ENCODE data around the gene GOLGB1.

The GOLGB1 gene

DNA sequence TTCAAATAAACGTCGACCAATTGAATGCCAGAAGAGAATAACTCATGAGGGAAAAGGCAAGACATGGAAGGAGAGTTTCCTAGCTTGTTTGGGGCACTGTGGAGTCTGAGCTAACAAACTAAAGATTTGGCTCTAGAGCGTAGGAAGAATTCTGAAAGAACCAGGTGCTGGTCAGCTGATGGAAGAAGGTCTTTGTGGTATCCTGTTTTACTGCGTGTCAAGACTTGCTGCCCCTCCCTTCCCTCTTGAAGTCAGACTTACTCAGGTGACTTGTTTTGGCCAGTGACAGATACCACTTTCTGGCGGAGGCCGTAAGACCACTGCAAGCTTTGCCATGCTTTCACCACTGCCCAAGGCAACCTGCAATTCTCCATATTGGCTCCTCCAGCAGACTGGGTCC is 88.2 kb downstream of the GOLGB1 start:
- Histone ChIP-seq H3K27me3 (ENCODE audit: control insufficient read depth, low read length) (no peaks in the 10 kb centered on the region), H3K27ac (ENCODE audit: low read depth, low read length) (peak overlapping the region; percentile 77), H3K36me3 (ENCODE audit: control insufficient read depth, low read length) (peaks cover 57% of the 10 kb centered on the region), H3K9me3 (ENCODE audit: control insufficient read depth, insufficient read depth, low read length) (no peaks in the 10 kb centered on the region), H4K20me1 (ENCODE audit: control insufficient read depth, insufficient read depth, low read depth, low read length) (no peaks in the 10 kb centered on the region), H3K4me1 (ENCODE audit: control insufficient read depth, low read length) (peaks cover 32% of the 10 kb centered on the region), H3F3A (ENCODE audit: control insufficient read depth, insufficient read depth) (no peaks in the 10 kb centered on the region), H3K9me2 (replicated peaks; ENCODE audit: control insufficient read depth, low read length) (no peaks in the 10 kb centered on the region), H3K79me2 (ENCODE audit: control insufficient read depth, low read length) (peaks cover 36% of the 10 kb centered on the region), H3K4me3 (ENCODE audit: low read length) (peak overlapping the region; percentile 96), H3K4me2 (ENCODE audit: low read length) (peak overlapping the region; percentile 97)
- TF ChIP-seq EZH2phosphoT487 (IDR thresholded peaks at IDR 0.05; ENCODE audit: borderline replicate concordance, low read length) (no peak), CTCF (IDR thresholded peaks at IDR 0.05; ENCODE audit: low read depth, low read length, poor library complexity, severe bottlenecking) (no peak)

GRCh38 chr3:121660356-121661171 is 89.0 kb downstream of the GOLGB1 start, which contains the start of gene HCLS1:
TSS of gene HCLS1 (minus strand) at chr3:121660903. CDS start at chr3:121658347, 2,556 bp downstream.
- Histone ChIP-seq H3K4me1 (ENCODE audit: control insufficient read depth, low read length) (peaks cover 39% of the 10 kb centered on the region), H3K9me2 (replicated peaks; ENCODE audit: control insufficient read depth, low read length) (no peaks in the 10 kb centered on the region), H3K36me3 (ENCODE audit: control insufficient read depth, low read length) (peaks cover 60% of the 10 kb centered on the region), H3K27ac (ENCODE audit: low read depth, low read length) (peak within 1 kb of the TSS; percentile 77), H3K9me3 (ENCODE audit: control insufficient read depth, insufficient read depth, low read length) (no peaks in the 10 kb centered on the region), H3K4me3 (ENCODE audit: low read length) (peak within 1 kb of the TSS; percentile 96), H3K27me3 (ENCODE audit: control insufficient read depth, low read length) (no peaks in the 10 kb centered on the region), H4K20me1 (ENCODE audit: control insufficient read depth, insufficient read depth, low read depth, low read length) (no peaks in the 10 kb centered on the region), H3K4me2 (ENCODE audit: low read length) (peak within 1 kb of the TSS; percentile 97), H3K79me2 (ENCODE audit: control insufficient read depth, low read length) (peaks cover 38% of the 10 kb centered on the region), H3F3A (ENCODE audit: control insufficient read depth, insufficient read depth) (no peaks in the 10 kb centered on the region)
- TF ChIP-seq CTCF (IDR thresholded peaks at IDR 0.05; ENCODE audit: low read depth, low read length, poor library complexity, severe bottlenecking) = peak; percentile 33
- TF ChIP-seq EZH2phosphoT487 (IDR thresholded peaks at IDR 0.05; ENCODE audit: borderline replicate concordance, low read length) = no peak

DNA sequence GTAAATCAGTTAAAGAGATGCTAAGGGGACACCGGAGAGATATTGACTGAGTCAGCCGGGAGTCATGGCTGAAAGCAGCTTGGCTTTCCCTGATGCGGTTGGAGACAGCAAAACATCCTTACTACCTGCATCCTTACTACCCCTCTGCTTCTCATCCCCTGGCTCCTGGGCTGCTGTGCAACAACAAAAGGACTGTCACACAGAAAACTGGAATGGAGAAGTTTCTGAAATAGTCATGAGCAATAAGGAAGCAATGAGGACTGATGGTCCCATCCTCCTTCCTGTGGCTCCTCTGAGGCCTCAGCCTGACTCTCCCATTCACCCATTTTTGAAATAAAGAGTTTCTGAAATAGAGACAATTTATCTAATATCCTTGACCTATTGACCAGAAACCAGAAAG is 90.0 kb downstream of the GOLGB1 start:
- H3K27ac ChIP-seq (ENCODE audit: low read depth, low read length) = peak overlapping the region; percentile 77
- TF ChIP-seq CTCF (IDR thresholded peaks at IDR 0.05; ENCODE audit: low read depth, low read length, poor library complexity, severe bottlenecking) (no peak), EZH2phosphoT487 (IDR thresholded peaks at IDR 0.05; ENCODE audit: borderline replicate concordance, low read length) (no peak)
- H3K9me3 ChIP-seq (ENCODE audit: control insufficient read depth, insufficient read depth, low read length) = no peaks in the 10 kb centered on the region
- peaks cover 43% of the 10 kb centered on the region for H3K79me2 ChIP-seq (ENCODE audit: control insufficient read depth, low read length)
- H3K27me3 ChIP-seq (ENCODE audit: control insufficient read depth, low read length) = no peaks in the 10 kb centered on the region
- no peaks in the 10 kb centered on the region; the same call in 1 of the 2 replicates for H3F3A ChIP-seq (ENCODE audit: control insufficient read depth, insufficient read depth)
- peaks cover 66% of the 10 kb centered on the region for H3K36me3 ChIP-seq (ENCODE audit: control insufficient read depth, low read length)
- no peaks in the 10 kb centered on the region for H4K20me1 ChIP-seq (ENCODE audit: control insufficient read depth, insufficient read depth, low read depth, low read length)
- H3K4me3 ChIP-seq (ENCODE audit: low read length) = peak overlapping the region; percentile 96
- peaks cover 48% of the 10 kb centered on the region for H3K4me1 ChIP-seq (ENCODE audit: control insufficient read depth, low read length)
- H3K9me2 ChIP-seq (replicated peaks; ENCODE audit: control insufficient read depth, low read length) = no peaks in the 10 kb centered on the region
- H3K4me2 ChIP-seq (ENCODE audit: low read length) = peak overlapping the region; percentile 97
